Colon (tissue), 2 donors: Measurements from ENCODE around the gene ARHGEF39.
"Not testable (repeated sequence)": the region's sequence is repeated elsewhere in the genome, so short reads cannot be mapped to it uniquely, and the experiment has no call there.

Experiments
- FAIRE-seq: peaks from 2 replicates; lab custom pipeline; 2012; peaks lifted over from hg19 to GRCh38; lab: Jason Lieb, UNC
- donor health status: control.
- donor health status: control.

ARHGEF39 gene

DNA sequence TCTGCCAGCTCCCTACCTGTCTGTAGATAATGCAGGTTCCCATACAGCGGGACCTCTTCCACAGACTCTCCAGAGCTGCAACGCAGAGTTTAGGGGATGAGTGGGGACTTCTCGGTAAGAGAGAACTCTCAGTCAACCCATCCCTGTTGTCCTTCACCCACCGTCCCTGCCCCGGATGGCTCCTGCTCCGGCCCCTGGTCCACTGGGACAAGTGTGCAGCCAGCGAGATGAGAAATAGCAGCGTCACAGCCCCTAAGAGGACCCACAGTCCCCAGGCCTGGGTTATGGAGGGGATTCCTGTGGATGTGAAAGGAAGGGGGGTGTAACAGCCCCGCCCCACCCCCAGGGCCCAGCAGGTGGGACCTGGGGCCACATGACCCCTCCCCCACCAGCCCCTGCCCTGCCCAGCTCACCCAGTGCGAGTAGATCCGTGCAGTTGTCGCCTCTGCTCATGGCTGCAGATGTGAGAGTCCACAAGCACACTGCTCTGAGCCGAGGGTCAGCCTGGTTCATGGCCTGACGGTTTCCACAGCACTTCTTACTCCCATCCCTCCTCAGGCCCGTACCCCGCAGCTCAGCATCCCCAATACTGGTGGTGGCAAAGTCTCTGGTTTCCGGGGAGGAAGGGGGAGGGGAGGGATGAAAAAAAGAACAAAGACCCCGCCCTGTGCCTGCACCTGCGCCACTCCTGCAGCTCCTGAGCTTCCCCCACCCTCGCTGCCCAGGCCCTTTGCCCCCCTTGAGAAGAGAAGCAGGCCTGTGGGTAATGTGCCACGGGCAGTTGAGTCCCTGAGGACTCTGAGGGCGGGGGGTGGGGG is 14.4 kb downstream of the ARHGEF39 start, which contains the start of gene SIT1:
SIT1 (minus strand) TSS at position 591 of the 818 bp plus-strand sequence; CDS start at position 513, 78 bp downstream.
- no peak for FAIRE-seq

DNA sequence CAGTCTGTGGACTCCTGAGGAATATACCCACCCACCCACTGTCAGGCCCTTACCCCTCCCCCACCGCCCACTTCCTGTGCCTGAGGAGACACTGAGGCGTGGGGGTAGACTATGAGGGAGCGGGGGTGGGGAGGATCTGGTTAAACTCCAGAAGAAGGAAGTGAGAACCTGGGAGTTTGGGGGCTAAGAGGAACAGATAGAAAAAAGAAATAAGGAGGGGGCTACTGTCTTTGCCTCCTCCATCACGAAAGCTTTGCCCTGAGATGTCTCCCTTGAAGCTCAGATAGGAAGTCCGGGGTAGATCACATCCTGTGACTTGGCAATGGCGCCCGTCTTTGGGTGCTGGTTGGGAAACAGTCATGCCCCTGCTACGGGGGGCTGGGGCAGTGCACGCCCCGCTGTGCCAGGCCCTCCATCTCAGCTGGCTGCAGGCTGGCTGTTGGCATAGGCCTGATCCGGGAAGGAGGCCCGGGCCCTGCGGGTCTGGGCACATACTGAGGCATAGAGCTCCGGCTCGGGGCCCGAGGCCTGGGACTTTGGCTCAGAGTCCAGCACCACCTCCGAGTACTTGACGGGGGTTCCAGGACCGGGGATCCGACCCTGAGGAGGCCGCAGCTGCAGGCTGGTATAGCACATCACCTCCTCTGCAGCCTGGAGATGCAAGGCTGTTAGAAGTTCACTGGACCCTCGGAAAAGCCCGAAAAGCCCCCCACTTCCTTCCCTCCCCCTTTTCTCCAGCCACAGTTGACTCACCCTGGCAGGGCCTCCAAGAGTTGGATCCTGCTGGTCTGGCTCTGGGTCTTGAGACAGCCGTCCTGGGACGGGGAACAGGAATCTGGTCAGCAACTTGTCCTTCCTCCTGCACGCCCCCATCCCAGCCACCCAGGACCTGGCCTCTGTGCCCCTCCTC is 15.3 kb downstream of the ARHGEF39 start:
- no peak for FAIRE-seq

DNA sequence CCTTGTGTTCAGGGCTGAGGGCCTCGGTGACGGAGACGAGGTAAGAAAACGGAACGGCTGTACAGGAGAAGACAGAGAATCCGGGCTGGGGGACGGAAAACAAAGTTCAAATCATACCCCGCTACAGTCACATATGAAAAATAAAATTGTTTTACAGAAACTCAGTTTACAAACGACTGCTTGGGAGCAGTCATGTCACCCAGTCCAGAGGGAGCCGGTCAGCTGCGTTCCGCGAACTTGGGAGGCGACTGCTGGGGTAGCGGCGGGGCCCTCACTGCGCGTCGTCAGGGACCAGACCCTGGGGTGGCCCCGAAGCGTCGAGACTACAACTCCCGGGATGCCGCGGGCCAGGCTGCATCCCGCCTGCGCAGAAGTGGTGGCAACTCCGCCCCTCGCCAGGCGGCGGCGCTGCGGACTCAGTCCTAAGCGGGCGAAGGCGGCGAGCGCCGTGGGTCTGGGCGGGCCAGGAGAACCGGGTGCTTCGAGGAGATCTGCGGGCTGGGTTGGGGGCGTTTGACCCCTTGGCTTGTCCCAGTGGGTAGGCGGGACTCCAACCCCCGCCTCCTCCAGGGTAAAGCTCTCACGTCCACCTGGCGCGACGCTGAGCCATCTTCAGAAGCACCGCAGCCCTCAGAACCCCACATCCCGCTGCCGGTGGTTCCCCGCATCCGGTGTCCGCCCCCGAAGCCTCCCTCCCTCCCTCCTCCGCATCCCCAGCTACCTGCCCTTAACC is 18.3 kb downstream of the ARHGEF39 start:
- no peak for FAIRE-seq

DNA sequence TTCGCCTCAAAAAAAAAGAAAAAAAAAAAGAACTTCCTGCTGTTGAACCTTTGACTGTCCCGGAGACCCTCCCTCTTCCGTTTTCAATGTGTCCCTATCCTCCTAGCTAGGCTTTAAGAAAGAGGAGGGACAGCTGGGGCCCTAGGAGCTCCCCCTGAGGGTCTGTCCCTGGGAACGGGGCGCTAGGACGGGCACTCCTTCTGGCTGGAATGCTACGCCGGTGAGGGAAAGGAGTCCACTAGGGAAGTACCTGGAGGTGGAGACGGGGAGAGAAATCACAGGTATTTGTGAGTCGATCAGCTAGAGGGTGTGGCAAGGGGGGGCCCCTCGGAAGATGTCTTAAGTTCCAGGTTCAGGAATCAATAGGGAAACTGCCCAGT is 18.9 kb downstream of the ARHGEF39 start:
- FAIRE-seq = no peak

DNA sequence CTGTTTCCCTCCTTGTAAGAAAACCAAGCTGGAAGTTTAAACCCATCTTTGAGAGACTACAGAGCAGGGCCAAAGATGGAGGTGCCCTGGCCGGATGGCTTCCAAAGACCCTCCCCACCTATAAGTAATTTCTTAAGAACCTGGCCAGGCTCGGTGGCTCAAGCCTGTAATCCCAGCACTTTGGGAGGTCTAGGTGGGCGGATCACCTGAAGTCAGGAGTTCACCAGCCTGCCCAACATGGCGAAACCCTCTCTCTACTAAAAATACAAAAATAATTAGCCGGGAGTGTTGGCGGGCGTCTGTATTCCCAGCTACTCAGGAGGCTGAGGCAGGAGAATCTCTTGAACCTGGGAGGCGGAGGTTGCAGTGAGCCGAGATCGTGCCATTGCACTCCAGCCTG is 19.3 kb downstream of the ARHGEF39 start:
- FAIRE-seq = not testable (repeated sequence)

DNA sequence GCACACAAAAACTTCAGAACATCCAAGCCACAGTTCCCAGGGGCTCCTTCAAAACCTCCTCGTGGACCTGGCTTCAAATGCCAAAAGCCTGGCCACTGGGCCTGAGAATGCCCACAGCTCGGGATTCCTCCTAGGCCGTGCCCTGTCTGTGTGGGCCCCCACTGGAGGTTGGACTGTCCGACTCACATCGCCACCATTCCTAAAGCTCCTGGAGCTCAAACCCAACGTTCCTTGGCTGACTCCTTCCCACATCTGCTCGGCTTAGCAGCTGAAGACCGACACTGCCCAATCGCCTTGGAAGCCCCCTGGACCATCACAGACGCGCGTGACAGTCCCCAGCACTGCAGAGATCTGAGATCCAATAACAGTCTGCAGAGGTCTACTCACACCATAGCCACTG is 21.9 kb downstream of the ARHGEF39 start:
- FAIRE-seq = no peak

DNA sequence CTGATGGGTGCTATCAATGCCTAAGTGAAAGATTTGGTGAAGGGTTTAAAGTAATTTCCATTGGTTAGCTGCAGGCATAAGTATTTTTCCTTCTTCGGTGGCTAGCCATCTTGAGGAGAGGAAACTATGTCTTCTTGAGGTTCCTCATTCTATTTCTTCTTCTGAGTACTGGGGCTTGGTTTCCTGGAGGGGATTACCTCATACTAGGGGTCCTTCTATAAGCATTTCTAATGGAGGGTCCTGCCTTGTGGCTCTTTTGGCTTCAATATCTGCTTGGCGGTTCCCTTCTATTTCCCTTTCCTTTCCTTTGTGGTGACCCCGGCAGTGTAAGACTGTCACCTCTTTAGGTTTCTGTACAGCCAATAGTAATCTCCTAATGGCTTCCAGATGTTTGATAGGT is 23.5 kb downstream of the ARHGEF39 start:
- FAIRE-seq = not testable (repeated sequence)

DNA sequence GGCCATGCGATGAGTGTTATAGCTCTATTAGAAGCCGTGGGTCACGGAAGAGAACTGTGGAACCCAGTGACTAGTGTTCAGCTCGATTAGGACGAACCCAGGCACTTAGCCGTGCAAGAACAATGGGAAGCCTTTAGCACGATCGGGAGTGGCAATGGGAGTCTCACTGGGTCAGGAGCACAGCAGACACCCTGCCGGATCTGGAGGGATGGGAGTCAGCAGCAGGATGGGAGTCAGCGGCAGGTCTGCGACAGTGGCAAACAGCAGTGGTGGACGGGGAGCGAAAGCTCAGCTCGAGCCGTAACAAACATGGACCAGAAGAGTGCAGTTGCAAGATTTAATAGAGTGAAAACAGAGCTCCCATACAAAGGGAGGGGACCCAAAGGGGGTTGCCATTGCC is 24.6 kb downstream of the ARHGEF39 start:
- FAIRE-seq = not testable (repeated sequence)

DNA sequence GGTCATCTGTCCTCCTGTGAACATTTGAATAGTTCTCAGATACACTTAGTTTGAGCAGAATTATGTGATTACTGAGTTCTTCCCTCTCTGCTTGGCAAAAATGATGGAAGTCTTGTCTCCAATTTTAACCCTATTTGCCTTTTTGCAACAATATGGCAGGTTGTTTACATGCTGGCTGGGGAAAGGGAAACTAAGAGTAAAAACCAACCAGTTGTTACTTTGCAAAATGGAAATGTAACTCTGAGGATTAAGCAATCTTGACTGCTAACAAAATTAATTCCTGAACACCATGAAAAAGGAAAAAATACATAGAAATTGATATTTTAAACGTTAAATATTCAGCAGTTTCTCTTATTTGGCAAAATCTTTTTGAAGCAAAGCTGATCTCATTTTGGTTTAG is 25.4 kb downstream of the ARHGEF39 start:
- FAIRE-seq = no peak

DNA sequence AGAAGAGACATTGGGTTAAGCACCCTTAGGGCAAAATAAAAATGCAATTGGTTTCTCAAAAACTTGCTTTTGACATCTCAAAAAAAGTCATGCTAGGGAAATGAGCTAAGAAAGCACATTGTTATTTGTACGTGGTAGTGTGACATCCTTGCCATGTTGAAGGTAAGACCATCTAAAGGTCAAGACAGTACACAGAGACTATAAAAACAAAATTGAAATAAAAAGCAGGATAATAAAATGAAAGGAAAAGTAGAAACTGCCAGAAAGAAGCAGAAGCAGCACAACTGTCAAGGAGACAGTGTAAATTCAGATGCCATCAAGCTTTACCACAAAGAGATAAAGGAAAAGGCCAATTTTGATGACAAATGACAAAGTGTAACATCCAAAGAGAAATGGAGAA is 25.8 kb downstream of the ARHGEF39 start:
- not testable (repeated sequence) for FAIRE-seq

DNA sequence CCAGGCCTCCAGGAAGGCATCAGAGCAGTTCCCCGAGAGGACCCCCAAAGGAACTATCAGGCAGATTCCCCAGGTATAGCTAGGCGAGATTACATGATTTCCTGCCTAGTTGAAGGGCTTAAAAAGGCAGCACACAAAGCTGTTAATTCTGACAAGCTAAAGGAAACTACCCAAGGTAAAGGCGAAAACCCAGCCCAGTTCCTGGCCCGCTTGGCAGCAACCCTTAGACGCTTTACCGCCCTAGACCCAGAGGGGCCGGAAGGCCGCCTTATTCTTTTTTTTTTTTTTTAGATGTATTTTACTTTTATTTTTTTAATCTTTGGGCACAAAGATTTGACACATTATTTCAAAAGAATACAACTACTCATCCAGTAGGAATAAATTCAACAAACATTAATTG is 26.2 kb downstream of the ARHGEF39 start:
- not testable (repeated sequence) for FAIRE-seq

DNA sequence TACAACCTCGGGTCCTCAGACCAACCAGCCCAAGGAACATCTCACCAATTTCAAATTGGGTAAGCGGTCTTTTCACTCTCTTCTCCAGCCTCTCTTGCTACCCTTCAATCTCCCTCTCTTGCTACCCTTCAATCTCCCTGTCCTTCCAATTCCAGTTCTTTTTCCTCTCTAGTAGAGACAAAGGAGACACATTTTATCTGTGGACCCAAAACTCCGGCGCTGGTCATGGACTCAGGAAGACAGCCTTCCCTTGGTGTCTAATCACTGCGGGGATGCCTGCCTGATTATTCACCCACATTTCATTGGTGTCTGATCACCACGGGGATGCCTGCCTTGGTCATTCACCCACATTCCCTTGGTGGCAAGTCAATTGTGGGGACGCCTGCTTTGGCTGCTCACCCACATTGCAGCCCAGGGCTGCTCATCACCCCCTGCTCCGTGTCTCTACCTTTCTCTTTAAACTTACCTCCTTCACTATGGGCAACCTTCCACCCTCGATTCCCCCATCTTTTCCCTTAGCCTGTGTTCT is 27.5 kb downstream of the ARHGEF39 start:
- not testable (repeated sequence) for FAIRE-seq

DNA sequence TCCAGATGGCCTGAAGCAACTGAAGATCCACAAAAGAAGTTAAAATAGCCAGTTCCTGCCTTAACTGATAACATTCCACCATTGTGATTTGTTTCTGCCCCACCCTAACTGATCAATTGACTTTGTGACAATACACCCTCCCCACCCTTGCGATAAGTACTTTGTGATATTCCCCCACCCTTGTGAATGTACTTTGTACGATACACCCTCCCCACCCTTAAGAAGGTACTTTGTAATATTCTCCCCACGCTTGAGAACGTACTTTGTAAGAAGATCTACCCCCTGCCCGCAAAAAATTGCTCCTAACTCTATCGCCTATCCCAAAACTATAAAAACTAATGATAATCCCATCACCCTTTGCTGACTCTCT is 28.1 kb downstream of the ARHGEF39 start:
- not testable (repeated sequence) for FAIRE-seq

DNA sequence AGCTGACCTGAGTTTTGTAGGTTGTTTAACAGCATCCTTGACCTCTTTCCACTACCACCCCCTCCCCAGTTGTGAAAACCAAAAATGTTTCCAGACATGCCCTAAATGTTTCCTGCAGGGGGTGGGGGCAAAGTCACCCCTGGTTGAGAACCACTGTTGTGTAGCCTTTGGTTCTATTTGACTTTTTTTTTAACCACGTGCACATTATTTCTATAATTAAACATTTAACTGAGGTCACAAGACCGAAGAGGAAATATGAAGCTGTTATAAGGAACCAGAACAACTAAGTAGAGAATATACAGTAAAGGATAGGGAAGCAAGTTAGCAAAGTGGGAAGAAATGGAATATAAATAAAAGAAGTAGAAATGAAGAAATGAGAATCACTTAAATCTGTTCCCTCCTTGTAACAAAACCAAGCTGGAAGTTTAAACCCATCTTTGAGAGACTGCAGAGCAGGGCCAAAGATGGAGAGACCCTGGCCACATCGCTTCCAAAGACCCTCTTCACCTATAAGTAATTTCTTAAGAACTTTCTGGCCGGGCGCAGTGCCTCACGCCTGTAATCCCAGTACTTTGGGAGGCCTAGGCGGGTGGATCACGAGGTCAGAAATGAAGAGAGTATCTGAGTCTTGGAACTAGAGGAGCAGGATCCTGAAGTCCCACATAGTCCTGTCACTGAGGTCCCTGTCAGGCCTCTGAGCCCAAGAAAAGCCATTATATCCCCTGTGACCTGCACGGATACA is 28.7 kb downstream of the ARHGEF39 start:
- FAIRE-seq = no peak

DNA sequence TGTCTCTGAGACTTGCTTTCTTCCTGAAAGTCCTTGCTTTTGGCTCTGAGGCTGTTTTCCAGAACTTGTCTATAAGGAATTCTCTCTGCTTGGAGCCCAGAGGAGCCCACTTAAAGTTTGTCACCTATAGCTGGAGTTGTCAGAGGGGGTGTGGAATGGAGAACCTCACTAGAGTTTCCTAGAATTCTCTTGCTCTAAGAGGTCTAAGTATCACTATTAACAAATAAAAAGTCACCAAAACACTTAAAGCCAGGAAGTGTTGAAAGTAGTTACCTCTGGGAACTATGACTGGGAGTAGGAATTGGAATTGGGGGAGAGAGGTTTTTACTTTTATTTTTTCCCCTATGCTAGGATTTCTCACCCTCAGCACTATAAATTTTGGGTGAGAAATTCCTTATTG is 29.3 kb downstream of the ARHGEF39 start:
- FAIRE-seq = no peak

DNA sequence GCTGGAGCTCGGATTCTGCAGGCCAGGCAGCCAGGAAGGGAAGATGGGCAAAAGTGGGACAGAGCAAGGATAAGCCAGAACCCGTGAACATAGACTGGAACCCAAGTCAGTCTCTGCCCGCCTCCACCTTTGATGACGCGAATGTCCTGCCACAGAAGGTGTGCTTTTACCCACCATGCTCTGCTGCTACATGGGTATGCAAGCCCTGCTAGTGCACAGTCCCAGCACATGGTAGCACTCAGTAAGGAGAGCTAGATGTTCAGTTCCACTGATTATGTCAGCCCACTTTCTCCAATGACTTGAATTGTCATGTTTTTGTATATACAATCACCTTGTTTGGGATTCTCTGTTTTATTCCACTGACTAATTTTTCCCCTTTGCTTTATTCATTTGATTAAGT is 35.4 kb downstream of the ARHGEF39 start:
- no peak for FAIRE-seq

DNA sequence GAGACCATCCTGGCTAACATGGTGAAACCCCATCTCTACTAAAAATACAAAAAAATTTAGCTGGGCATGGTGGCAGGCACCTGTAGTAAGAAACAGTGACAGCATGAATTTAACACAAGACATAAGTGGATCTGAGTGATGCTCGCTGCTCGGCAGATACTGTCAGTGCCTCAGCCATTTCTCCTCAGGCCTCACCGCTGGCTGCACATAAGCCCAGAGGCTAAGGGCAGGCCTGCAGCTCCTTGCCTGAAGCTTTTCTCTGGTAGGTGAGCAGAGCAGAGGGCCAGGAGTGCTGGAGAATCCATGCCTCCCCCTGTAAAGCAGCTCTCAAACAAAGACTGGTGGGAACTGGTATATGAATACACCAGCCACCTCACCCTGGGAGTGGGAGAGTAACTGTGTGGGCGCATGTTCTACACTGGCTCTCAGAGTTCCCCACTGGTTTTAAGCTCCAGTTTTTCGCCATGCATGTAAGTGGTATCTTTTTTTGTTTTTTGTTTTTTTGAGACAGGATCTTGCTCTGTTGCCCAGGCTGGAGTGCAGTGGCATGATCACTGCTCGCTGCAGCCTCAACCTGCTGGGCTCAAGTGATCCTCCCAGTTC is 36.5 kb downstream of the ARHGEF39 start:
- FAIRE-seq = no peak

DNA sequence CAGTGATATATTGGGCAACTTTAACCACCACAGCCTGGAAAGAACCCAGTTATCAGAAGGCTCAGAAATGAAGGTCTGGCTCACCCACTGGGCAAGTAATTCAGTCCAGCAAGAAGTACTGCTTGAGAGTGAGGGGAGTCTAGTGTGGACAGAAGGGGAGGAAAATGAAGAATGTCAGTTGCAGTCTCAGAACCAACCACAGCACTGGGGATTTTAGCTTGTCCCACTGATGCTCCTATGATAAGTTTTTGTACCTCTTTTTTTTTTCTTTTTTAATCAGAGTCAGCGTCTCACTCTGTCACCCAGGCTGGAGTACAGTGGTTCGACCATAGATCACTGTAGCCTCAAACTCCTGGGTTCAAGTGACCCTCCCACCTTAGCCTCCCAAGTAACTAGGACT is 37.4 kb downstream of the ARHGEF39 start:
- FAIRE-seq = no peak

DNA sequence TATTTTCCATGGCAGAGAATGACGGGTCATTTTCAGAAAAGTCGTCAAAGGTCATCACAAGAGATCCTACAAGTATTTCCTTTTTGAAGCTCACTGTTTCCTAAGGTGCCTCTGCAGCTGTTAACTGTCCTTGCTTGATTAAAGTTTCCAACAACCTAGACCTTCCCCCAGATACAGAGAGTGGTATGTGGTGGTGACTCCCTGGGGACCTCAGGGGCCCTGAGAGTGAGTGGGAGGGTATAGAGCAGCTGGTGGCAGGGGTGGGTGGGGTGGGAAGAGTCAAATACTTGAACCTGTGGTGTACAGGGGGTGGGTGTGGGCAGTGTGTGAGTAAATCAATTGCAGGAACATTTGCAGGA is 45.2 kb downstream of the ARHGEF39 start:
- FAIRE-seq = no peak

DNA sequence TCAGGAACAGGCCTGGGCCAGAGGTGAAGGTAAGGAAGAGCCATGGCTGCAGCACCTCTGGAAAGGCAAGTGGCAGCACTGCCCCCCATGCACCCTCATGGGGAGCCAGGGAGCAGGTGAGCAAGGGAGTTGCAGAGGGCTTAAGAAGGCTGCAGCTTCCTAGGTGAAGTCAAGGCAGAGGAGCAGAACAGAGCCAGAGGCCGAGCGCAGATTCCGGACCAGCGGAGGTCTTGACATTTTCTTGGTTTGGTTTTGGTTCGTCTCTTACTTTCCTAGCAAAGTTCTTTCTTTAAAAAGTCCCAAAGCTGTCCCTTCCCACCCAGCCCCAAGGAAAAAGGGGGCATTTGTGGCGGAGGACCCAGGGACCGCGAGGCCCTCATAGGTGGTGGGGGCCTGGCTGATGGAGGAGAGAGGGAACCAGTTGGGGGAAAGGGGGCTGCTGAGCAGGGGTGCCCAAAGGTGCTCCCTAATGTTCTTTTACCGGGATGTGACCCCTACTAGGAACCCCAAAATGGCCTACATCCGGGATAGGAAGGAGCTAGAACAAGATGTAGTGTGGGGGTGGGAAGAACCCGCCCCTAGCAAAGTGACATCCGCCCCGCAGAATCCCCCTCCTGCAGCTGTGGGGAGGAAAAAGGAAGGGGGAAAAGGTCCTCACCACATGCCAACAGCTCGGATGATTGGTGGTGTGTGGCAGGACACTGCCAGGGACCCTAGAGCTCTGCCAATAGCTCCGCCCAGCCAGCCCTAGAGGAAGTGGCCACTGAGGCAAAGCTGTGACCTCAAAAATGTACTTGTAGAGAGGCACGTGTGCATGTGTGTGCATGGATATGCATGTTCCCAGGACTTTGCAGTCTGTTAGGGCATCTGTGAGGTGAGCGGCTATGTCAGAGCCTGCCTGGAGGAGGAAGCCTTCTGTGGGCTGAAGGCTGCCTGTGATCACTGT is 45.9 kb downstream of the ARHGEF39 start:
- FAIRE-seq = no peak
